A673 (cell line): ENCODE data around the gene ADGRD1. TPM values are rescaled to one million over a fixed set of nuclear protein-coding genes. Genes with fewer than 3 reads are reported as not detected.

ENCODE experiments used
- BruUV-seq: library from RNA; stranded (reverse); fragments of 400-500 nt; replicated peaks from 2 replicates; lab custom pipeline; 2021; lab: Mats Ljungman, UMichigan
- CTCF ChIA-PET: fragments of 300-600 bp; sonication (Branson Sonifier 250); formaldehyde crosslinking; loops from one replicate; lab custom pipeline; 2022; ENCODE audit warnings: antibody characterized with exemption; lab: Charles Lee
- POLR2A ChIA-PET: fragments of 300-600 bp; sonication (Branson Sonifier 250); formaldehyde crosslinking; loops from one replicate; lab custom pipeline; 2022; ENCODE audit warnings: antibody characterized with exemption; ENCODE audit not compliant: low non-redundant PET; lab: Charles Lee
- DNase-seq: peaks from one replicate; pipeline ENCODE4 v3.0.0-alpha.2; 2015; ENCODE audit warnings: low spot score
- H3K27ac ChIP-seq: fragments of 200-600 bp; sonication (generic); 2 replicates; pipeline ENCODE4 v1.5.1; 2016; ENCODE audit warnings: mixed run types, low read depth, mild to moderate bottlenecking, mixed read lengths, antibody characterized with exemption, low read length; ENCODE audit not compliant: poor library complexity, severe bottlenecking
- H3K27me3 ChIP-seq: fragments of 200-600 bp; sonication (generic); replicated peaks from 2 replicates; pipeline ENCODE4 v1.6.1; 2017; ENCODE audit warnings: mixed run types, low read depth, mild to moderate bottlenecking, mixed read lengths, antibody characterized with exemption, low read length; ENCODE audit not compliant: insufficient read depth, poor library complexity
- H3K36me3 ChIP-seq: fragments of 200-600 bp; sonication (generic); 2 replicates; pipeline ENCODE4 v1.6.1; 2016; ENCODE audit warnings: mixed run types, mild to moderate bottlenecking, mixed read lengths, antibody characterized with exemption, low read length; ENCODE audit not compliant: insufficient read depth, poor library complexity, severe bottlenecking
- H3K4me1 ChIP-seq: fragments of 200-600 bp; sonication (generic); 2 replicates; pipeline ENCODE4 v1.6.1; 2017; ENCODE audit warnings: mixed run types, mild to moderate bottlenecking, mixed read lengths, antibody characterized with exemption, low read length; ENCODE audit not compliant: insufficient read depth, poor library complexity, severe bottlenecking
- H3K4me3 ChIP-seq: fragments of 200-600 bp; sonication (generic); 2 replicates; pipeline ENCODE4 v1.5.1; 2016; ENCODE audit warnings: low read depth, mixed run types, mild to moderate bottlenecking, mixed read lengths, low read length; ENCODE audit not compliant: poor library complexity, severe bottlenecking
- H3K9me3 ChIP-seq: fragments of 200-600 bp; sonication (generic); 2 replicates; pipeline ENCODE4 v1.6.1; 2016; ENCODE audit warnings: mixed run types, low read depth, mild to moderate bottlenecking, mixed read lengths, antibody characterized with exemption, low read length; ENCODE audit not compliant: poor library complexity, severe bottlenecking
- CTCF ChIP-seq: fragments of 300-800, 200-600 bp; sonication (generic); conservative IDR thresholded peaks from 2 replicates; pipeline ENCODE4 v1.5.1; 2017; ENCODE audit warnings: low read depth, mild to moderate bottlenecking, antibody characterized with exemption, low read length, moderate library complexity, mixed read lengths
- EZH2 ChIP-seq: fragments of 200-600 bp; sonication (generic); IDR thresholded peaks from 2 replicates; pipeline ENCODE4 v1.6.1; 2017; ENCODE audit warnings: borderline replicate concordance, low read depth, mild to moderate bottlenecking, mixed read lengths, antibody characterized with exemption, low read length; ENCODE audit not compliant: poor library complexity, severe bottlenecking
- intact Hi-C: fragments of 100-400 bp; cut with micrococcal nuclease; formaldehyde crosslinking; loops from one replicate; pipeline ENCODE4 v1.10.0; 2022; ENCODE audit not compliant: unreplicated experiment
- total RNA-seq: library from RNA; stranded (reverse); gene quantifications from 2 replicates; pipeline ENCODE4 v1.2.3, GENCODE V29; 2021

The ADGRD1 gene
- total RNA-seq, 1 experiment from 2014 or later, result not detected

DNA sequence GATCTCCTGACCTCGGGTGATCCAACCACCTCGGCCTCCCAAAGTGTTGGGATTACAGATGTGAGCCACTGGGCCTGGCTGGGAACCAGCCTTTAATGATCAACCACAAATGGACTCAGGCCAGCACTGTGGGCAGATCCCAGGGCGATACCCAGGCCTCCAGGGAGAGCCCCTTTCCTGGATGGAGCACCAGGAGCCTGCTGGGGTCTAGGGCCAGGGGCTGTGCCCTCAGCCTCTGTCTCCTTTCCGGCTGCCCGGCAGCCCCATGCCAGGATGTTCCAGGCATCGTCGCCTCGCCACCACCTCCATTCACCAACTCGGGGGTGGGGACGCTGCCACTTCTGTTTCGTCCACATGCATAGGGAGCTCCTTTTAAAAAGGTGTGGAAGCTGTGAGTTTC is 2.3 kb downstream of the ADGRD1 start:
- intact Hi-C loops, result no loop called here
- H3K27ac ChIP-seq, result no peak overlapping the region
- H3K9me3 ChIP-seq, result no peaks in the 10 kb centered on the region
- H3K36me3 ChIP-seq, result no peaks in the 10 kb centered on the region
- ChIA-PET CTCF (no interaction called here), POLR2A (no interaction called here)
- no peak for TF ChIP-seq EZH2
- TF ChIP-seq CTCF, result no peak
- BruUV-seq, result no TSS peak
- H3K4me1 ChIP-seq, result no peaks in the 10 kb centered on the region
- no peak for DNase-seq
- H3K27me3 ChIP-seq, result no peaks in the 10 kb centered on the region
- no peak overlapping the region for H3K4me3 ChIP-seq

GRCh38 chr12:130956456-130957303 is 3.0 kb downstream of the ADGRD1 start:
- BruUV-seq, result no TSS peak
- ChIA-PET POLR2A (no interaction called here), CTCF (no interaction called here)
- H3K4me3 ChIP-seq, result no peak overlapping the region
- no peak for DNase-seq
- no peak for TF ChIP-seq CTCF
- TF ChIP-seq EZH2, result no peak
- no peak overlapping the region for H3K27ac ChIP-seq
- H3K4me1 ChIP-seq, result no peaks in the 10 kb centered on the region
- H3K36me3 ChIP-seq, result no peaks in the 10 kb centered on the region
- intact Hi-C loops, result no loop called here
- H3K9me3 ChIP-seq, result no peaks in the 10 kb centered on the region
- no peaks in the 10 kb centered on the region for H3K27me3 ChIP-seq

GRCh38 chr12:130957304-130957621 is 3.6 kb downstream of the ADGRD1 start:
- intact Hi-C loops, result no loop called here
- no peak for DNase-seq
- H3K4me1 ChIP-seq, result no peaks in the 10 kb centered on the region
- no peaks in the 10 kb centered on the region for H3K27me3 ChIP-seq
- BruUV-seq, result no TSS peak
- ChIA-PET CTCF (no interaction called here), POLR2A (no interaction called here)
- H3K9me3 ChIP-seq, result no peaks in the 10 kb centered on the region
- H3K4me3 ChIP-seq, result no peak overlapping the region
- TF ChIP-seq CTCF (no peak), EZH2 (no peak)
- H3K36me3 ChIP-seq, result no peaks in the 10 kb centered on the region
- no peak overlapping the region for H3K27ac ChIP-seq
